ENCODE results near the gene PDZRN3. TPM values are rescaled to one million over a fixed set of nuclear protein-coding genes. Genes with fewer than 3 reads are reported as not detected.
"Not testable (repeated sequence)": the region's sequence is repeated elsewhere in the genome, so short reads cannot be mapped to it uniquely, and the experiment has no call there.

Gene PDZRN3
- total RNA-seq, 3 donors from 2014 or later, result 0.13 to 0.23 (median 0.22) TPM

GRCh38 chr3:73568371-73568862 is 56.3 kb downstream of the PDZRN3 start:
- H3K4me3 Mint-ChIP-seq, result no peak overlapping the region
- ATAC-seq (no peak), DNase-seq (no peak)
- H3K27me3 Mint-ChIP-seq (ENCODE audit: low read depth), result peaks cover 20% of the 10 kb centered on the region
- H3K4me1 Mint-ChIP-seq (ENCODE audit: low read depth), result no peaks in the 10 kb centered on the region
- no peaks in the 10 kb centered on the region for H3K36me3 Mint-ChIP-seq (ENCODE audit: insufficient read depth)
- no peaks in the 10 kb centered on the region for H3K9me3 Mint-ChIP-seq

GRCh38 chr3:73565374-73565773 is 59.4 kb downstream of the PDZRN3 start:
- H3K36me3 Mint-ChIP-seq (ENCODE audit: insufficient read depth); ATAC-seq; H3K4me3 Mint-ChIP-seq; H3K4me1 Mint-ChIP-seq (ENCODE audit: low read depth); DNase-seq; H3K9me3 Mint-ChIP-seq: not testable (repeated sequence)
- peaks cover 11% of the 10 kb centered on the region for H3K27me3 Mint-ChIP-seq (ENCODE audit: low read depth)

- Mint-ChIP-seq H3K4me3 (no peak overlapping the region), H3K36me3 (ENCODE audit: insufficient read depth) (no peaks in the 10 kb centered on the region), H3K27me3 (ENCODE audit: low read depth) (no peaks in the 10 kb centered on the region), H3K9me3 (no peaks in the 10 kb centered on the region), H3K4me1 (ENCODE audit: low read depth) (no peaks in the 10 kb centered on the region)
- ATAC-seq (no peak), DNase-seq (no peak)
Observed at GRCh38 chr3:73563896-73564582, 60.7 kb downstream of the PDZRN3 start.

GRCh38 chr3:73561494-73561893 is 63.2 kb downstream of the PDZRN3 start:
- Mint-ChIP-seq H3K9me3 (no peaks in the 10 kb centered on the region), H3K36me3 (ENCODE audit: insufficient read depth) (no peaks in the 10 kb centered on the region), H3K27me3 (ENCODE audit: low read depth) (no peaks in the 10 kb centered on the region), H3K4me1 (ENCODE audit: low read depth) (no peaks in the 10 kb centered on the region), H3K4me3 (no peak overlapping the region)
- ATAC-seq (no peak), DNase-seq (no peak)

DNA sequence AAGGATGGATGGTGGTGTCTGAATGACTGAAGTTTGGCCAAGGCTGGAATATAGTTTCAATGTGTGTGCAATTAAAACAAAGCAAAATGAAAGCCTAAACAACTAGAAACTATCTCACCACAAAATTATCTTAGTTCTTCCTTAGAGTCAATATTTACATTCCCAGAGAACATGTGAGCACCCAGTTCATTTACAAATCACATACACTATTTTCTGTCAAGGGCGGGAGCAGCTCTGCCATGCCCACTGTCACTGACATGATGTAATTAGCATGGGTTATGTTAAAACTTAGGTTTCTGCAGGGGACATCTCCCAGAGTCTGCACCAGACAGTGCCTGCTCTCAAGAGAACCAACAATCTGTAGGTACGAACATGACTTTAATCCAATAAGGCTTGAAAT is 65.0 kb downstream of the PDZRN3 start:
- ATAC-seq, result no peak
- Mint-ChIP-seq H3K27me3 (ENCODE audit: low read depth) (no peaks in the 10 kb centered on the region), H3K4me3 (no peak overlapping the region), H3K36me3 (ENCODE audit: insufficient read depth) (no peaks in the 10 kb centered on the region), H3K4me1 (ENCODE audit: low read depth) (no peaks in the 10 kb centered on the region), H3K9me3 (no peaks in the 10 kb centered on the region)
- DNase-seq, result no peak

GRCh38 chr3:73558727-73559075 is 66.0 kb downstream of the PDZRN3 start:
- no peaks in the 10 kb centered on the region for H3K9me3 Mint-ChIP-seq
- no peaks in the 10 kb centered on the region for H3K4me1 Mint-ChIP-seq (ENCODE audit: low read depth)
- no peak overlapping the region for H3K4me3 Mint-ChIP-seq
- H3K36me3 Mint-ChIP-seq (ENCODE audit: insufficient read depth), result no peaks in the 10 kb centered on the region
- H3K27me3 Mint-ChIP-seq (ENCODE audit: low read depth), result no peaks in the 10 kb centered on the region
- ATAC-seq, result no peak
- no peak for DNase-seq

GRCh38 chr3:73557986-73558726 is 66.6 kb downstream of the PDZRN3 start:
- H3K4me3 Mint-ChIP-seq, result no peak overlapping the region
- H3K27me3 Mint-ChIP-seq (ENCODE audit: low read depth), result no peaks in the 10 kb centered on the region
- H3K9me3 Mint-ChIP-seq, result no peaks in the 10 kb centered on the region
- ATAC-seq, result no peak
- H3K4me1 Mint-ChIP-seq (ENCODE audit: low read depth), result no peaks in the 10 kb centered on the region
- no peaks in the 10 kb centered on the region for H3K36me3 Mint-ChIP-seq (ENCODE audit: insufficient read depth)
- no peak for DNase-seq

DNA sequence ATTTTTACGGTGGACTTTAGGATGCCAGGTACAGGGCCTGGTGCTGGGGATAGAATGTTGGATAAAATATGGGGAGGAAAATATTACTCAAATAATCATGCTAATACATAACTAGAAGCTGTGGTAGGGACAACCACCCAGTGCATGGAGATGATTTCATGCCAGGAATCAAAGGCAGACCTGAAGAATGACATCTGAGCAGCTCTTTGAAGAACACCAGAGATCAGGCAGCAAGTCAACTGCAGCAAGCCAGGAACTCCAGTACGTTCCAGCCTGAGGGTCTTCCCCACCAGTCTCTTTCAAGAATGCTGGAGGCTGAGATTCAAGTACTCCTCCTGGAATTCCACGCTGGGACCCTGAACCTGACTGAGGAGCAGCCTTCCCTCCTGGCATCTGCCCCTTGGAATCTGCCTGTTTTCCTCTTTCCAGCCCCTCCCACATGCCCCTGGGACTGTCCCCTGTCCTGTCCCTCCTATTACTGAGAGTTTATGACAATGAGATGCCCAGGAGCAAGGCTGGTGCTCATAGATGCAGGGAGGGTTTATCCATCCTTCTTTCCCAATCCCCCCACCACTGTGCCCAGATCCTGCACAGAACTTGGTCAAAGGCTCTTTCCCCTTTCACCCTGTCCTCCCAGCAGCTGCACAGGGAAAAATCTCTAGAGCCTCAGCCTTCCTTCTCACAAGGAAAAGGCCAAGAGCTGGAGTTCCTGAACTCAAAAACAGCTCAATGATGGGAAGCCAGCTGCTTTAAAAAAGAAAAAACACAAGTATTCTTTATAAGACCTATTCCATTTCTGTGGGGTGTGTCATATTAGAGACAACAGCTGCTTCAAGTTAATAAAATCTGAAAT is 68.0 kb downstream of the PDZRN3 start:
- Mint-ChIP-seq H3K4me3 (no peak overlapping the region), H3K9me3 (no peaks in the 10 kb centered on the region), H3K4me1 (ENCODE audit: low read depth) (no peaks in the 10 kb centered on the region), H3K36me3 (ENCODE audit: insufficient read depth) (no peaks in the 10 kb centered on the region), H3K27me3 (ENCODE audit: low read depth) (no peaks in the 10 kb centered on the region)
- DNase-seq, result no peak
- ATAC-seq, result no peak

GRCh38 chr3:73555076-73555475 is 69.7 kb downstream of the PDZRN3 start:
- Mint-ChIP-seq H3K27me3 (ENCODE audit: low read depth) (no peaks in the 10 kb centered on the region), H3K36me3 (ENCODE audit: insufficient read depth) (no peaks in the 10 kb centered on the region), H3K4me1 (ENCODE audit: low read depth) (no peaks in the 10 kb centered on the region), H3K4me3 (no peak overlapping the region), H3K9me3 (no peaks in the 10 kb centered on the region)
- DNase-seq, result no peak
- ATAC-seq, result no peak

DNA sequence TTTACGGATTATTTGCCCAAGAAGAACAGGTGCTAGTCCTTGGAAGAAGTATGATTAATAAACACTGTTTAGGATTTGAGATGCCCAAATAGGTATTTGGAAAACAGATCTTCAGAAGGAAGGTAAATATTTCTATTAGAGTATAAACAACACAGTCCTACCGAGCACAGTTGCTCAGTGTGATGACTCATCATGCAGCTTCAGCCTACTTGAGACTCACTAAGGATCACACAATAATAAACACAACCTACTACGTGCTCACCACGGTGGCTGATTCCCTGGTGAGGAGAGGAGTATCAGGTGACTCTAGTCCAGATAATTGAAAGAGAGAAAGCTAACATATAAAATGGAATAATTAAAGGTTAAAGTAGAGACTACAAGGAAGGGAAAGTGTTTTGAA is 72.0 kb downstream of the PDZRN3 start:
- Mint-ChIP-seq H3K4me1 (ENCODE audit: low read depth) (no peaks in the 10 kb centered on the region), H3K4me3 (no peak overlapping the region), H3K27me3 (ENCODE audit: low read depth) (peaks cover 2% of the 10 kb centered on the region), H3K36me3 (ENCODE audit: insufficient read depth) (no peaks in the 10 kb centered on the region), H3K9me3 (no peaks in the 10 kb centered on the region)
- ATAC-seq, result no peak
- DNase-seq, result no peak

DNA sequence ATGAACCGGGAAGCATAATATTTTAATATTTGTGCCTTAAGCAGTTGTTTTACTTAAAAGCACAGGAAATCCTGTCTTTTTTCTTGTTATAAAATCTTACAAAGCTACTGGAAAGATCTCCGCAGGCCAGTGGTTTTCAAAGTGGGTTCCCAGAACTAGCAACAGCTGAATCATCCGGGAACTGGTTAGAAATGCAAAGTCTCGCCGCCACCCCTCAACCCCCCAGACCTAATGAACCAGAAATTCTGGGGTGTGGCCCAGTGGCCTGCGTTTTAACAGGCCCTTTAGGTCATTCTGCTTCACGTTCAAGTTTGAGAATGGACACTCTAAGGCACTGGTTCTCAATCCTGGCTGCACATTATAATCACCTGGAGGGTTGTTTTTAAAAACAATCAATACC is 74.7 kb downstream of the PDZRN3 start:
- no peak for ATAC-seq
- no peak for DNase-seq
- Mint-ChIP-seq H3K4me1 (ENCODE audit: low read depth) (no peaks in the 10 kb centered on the region), H3K27me3 (ENCODE audit: low read depth) (peaks cover 2% of the 10 kb centered on the region), H3K36me3 (ENCODE audit: insufficient read depth) (no peaks in the 10 kb centered on the region), H3K4me3 (no peak overlapping the region), H3K9me3 (no peaks in the 10 kb centered on the region)

DNA sequence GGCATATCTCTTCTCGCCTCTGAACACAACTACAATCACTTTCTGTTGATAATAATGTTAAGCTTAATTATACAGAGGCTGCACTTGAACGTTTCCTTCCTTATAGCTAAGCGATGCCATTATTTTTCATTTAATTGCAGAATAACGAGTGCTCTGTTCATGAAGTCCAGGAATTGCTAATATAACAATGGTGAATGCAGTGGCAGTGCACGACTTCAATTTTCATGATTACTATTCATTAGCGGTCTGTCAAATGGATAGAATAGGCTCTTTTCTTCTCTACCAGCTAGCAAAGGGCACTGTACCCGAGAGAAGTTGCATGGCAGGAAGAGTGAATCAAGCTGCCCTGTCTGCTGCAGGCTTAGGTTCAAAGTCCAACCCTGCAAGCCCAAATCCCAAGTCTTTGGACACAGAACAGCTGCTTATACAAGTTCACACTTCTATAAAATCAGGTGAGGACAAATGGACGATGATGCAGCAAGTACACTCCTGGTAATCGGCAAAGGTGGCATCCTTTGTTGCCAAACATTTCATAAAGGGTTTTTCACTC is 75.6 kb downstream of the PDZRN3 start:
- ATAC-seq (no peak), DNase-seq (no peak)
- peaks cover 2% of the 10 kb centered on the region for H3K27me3 Mint-ChIP-seq (ENCODE audit: low read depth)
- no peaks in the 10 kb centered on the region for H3K4me1 Mint-ChIP-seq (ENCODE audit: low read depth)
- H3K36me3 Mint-ChIP-seq (ENCODE audit: insufficient read depth), result no peaks in the 10 kb centered on the region
- H3K9me3 Mint-ChIP-seq, result no peaks in the 10 kb centered on the region
- no peak overlapping the region for H3K4me3 Mint-ChIP-seq

DNA sequence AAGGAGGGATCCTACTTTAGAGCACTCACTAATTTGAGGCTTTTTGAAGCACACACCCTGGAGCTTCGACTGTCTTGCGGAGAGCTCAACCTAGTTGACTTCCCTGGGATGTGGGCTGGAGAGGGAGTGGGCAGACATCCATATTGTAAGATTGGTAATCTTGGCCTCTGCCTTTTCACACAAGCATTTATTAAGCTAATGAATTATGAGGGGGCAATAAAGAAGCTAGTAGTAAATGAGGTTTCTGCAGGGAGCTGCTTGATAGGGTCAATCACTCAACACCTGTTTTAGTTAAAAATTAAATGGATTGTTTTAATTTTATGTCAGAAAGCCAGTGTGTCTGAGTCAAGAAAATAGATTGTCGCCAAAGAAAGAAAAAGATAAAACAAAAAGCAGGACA is 76.3 kb downstream of the PDZRN3 start:
- H3K27me3 Mint-ChIP-seq (ENCODE audit: low read depth), result peaks cover 3% of the 10 kb centered on the region
- H3K9me3 Mint-ChIP-seq, result no peaks in the 10 kb centered on the region
- H3K4me1 Mint-ChIP-seq (ENCODE audit: low read depth), result no peaks in the 10 kb centered on the region
- H3K4me3 Mint-ChIP-seq, result no peak overlapping the region
- H3K36me3 Mint-ChIP-seq (ENCODE audit: insufficient read depth), result no peaks in the 10 kb centered on the region
- ATAC-seq (no peak), DNase-seq (no peak)

- DNase-seq (no peak), ATAC-seq (no peak)
- Mint-ChIP-seq H3K27me3 (ENCODE audit: low read depth) (peaks cover 5% of the 10 kb centered on the region), H3K36me3 (ENCODE audit: insufficient read depth) (no peaks in the 10 kb centered on the region), H3K4me3 (no peak overlapping the region), H3K4me1 (ENCODE audit: low read depth) (no peaks in the 10 kb centered on the region), H3K9me3 (no peaks in the 10 kb centered on the region)
Observed at GRCh38 chr3:73547427-73548248, 77.1 kb downstream of the PDZRN3 start.
